HUDEP-2 (cell line): ENCODE results near the gene COL6A2.

ENCODE experiments used
- DNase-seq, 76 experiments: peaks; one replicate each; lab custom pipeline; 2025; ENCODE audit not compliant: unreplicated experiment in 76 of 76; lab: John Stamatoyannopoulos, UW

The COL6A2 gene

DNA sequence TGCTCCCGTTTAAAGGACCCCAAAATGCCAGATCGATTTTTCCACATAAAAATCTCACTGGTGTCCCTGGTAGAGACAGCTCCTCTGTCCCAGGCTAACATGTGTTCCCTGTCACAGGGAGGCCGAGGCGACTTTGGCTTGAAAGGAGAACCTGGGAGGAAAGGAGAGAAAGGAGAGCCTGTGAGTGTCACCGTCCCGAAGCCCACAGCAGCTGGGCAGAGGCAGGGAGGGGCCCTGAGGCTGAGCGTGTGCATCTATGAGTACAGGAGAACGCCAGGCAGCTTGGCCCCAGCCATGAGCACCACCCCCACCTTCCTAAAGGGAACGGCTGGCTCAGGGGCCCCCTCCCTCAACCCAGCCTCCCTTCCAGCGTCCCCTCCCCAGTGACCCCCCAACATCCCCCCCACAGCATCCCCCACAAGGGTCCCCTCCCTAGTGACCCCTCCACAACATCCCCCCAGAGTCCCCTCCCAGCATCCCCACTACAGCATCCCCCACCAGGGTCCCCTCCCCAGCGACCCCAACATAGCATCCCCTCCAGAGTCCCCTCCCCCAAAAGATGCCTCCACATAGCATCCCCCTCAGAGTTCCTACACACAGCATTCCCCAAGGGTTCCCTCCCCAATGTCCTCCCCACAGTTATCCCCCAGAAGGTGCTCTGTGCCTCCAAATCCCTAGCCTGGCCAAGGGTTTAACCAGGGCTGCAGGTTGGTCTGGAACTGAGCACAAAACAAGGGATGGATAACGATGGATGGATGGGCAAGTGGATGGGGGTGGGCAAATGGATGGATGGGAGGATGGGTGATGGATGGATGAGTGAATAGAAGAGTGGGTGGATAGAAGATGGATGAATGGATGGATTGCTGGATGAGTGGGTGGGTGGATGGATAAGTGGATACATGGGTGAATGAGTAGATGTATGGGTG lies 25.1 kb downstream of the COL6A2 start:
- no peak for DNase-seq

DNA sequence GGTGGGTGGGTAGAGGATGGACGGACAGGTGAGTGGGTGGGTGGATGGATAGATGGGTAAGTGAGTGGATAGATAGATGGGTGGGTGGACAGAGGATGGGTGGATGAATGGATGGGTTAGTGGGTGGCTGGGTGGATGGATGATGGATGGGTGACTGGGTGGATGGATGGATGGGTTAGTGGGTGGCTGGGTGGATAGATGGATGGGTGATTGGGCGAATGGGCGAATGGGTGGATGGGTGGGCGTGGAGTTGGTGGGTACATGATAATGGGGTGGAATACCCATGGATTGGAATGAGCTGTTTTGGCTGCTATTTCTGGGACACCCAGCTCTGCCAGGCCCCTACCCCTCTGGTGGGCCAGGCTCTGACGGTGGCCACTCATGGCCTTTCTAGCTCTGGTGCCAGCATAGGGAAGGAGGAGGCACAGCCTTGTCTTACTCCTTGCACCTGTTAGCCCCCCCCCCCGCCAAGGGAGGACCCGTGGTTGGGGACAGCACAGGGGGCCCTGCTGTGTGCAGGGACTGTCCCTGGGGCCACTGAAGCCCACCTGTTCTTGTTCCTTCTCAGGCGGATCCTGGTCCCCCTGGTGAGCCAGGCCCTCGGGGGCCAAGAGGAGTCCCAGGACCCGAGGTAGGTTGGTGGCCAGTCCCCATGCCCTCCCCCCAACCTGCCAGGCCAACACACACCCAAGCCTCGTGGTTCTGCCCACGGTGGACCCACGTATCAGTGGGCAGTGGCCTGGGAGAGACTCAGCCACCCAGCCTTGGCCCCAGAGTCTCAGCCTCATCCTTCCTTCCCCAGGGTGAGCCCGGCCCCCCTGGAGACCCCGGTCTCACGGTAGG lies 26.4 kb downstream of the COL6A2 start:
- no peak for DNase-seq

DNA sequence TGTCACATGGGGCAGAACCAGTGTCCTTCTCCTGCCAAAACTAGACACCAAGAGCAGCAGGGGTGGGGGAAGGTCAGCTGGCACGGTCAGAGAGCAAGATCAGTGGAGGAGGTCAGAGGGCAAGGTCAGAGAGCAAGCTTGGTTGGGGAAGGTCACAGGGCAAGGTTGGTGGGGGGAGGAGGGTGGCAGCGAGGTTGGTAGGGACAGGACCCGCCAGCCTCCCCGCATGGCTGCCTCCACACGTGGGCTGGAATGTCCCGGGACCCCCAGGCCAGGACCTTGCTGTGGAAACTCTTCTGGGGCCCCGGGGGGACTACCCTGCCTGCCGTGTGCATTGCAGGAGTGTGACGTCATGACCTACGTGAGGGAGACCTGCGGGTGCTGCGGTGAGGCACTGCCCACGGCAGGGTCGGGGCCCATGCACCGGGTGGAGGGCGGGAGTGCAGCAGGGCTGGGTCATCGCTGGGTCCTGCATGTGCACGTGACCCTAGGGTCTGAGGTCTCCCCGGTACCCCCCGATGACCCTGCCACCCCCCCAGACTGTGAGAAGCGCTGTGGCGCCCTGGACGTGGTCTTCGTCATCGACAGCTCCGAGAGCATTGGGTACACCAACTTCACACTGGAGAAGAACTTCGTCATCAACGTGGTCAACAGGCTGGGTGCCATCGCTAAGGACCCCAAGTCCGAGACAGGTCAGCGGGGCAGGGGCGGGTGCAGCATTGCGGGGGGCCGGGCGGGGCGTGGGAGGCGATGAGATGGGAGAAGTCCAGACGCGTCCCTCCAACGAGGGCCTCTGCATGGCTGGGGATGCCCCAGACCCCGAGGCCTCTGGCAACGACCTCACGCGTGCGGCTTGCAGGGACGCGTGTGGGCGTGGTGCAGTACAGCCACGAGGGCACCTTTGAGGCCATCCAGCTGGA lies 27.3 kb downstream of the COL6A2 start:
- DNase-seq: no peak

DNA sequence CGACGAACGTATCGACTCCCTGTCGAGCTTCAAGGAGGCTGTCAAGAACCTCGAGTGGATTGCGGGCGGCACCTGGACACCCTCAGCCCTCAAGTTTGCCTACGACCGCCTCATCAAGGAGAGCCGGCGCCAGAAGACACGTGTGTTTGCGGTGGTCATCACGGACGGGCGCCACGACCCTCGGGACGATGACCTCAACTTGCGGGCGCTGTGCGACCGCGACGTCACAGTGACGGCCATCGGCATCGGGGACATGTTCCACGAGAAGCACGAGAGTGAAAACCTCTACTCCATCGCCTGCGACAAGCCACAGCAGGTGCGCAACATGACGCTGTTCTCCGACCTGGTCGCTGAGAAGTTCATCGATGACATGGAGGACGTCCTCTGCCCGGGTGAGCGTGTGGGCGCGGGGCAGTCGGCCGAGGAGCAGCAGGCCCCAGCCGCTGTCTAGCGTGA lies 28.0 kb downstream of the COL6A2 start:
- DNase-seq: no peak

DNA sequence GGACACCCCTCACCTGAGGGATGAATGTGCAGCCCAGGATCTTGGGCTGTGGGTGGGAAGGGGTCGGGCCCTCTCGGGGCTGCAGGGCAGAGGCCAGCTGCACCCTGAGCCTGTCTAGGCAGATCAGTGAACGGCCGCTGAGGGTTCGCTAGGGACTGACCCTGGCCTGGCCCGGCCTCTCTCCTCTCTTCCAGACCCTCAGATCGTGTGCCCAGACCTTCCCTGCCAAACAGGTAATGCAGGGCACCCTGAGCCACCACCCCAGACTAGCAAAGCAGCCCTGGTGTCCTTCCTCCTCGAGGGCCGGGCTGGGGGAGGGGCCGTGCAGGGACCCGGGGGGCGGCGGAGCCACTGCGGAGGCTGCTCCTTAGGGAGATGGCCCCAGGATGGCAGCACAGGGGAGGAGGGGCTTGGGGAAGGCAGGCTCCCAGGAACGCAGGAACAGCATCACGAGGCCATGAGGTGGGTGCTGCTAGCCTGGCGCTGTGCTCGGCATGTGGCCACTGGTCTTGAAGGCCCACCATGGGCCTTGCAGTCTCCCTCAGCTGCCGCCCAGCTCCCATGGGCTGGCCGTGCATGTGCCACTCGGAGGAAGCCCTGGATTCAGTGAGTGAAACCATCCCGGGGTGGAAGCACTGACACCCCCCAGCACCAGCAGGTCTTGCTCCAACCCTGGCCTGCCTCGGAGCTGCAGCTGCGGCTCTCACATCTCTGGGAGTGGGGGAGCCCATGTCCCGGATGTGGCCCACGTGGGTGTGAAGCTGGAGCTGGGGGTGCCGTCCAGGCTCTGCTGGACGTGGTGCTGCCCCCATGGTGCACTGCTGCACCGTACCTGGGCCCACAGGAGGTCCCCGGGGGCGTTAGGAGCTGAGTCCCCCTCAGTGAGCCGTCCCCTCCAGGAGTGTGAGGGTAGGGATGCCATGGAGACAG lies 28.7 kb downstream of the COL6A2 start:
- DNase-seq: no peak

DNA sequence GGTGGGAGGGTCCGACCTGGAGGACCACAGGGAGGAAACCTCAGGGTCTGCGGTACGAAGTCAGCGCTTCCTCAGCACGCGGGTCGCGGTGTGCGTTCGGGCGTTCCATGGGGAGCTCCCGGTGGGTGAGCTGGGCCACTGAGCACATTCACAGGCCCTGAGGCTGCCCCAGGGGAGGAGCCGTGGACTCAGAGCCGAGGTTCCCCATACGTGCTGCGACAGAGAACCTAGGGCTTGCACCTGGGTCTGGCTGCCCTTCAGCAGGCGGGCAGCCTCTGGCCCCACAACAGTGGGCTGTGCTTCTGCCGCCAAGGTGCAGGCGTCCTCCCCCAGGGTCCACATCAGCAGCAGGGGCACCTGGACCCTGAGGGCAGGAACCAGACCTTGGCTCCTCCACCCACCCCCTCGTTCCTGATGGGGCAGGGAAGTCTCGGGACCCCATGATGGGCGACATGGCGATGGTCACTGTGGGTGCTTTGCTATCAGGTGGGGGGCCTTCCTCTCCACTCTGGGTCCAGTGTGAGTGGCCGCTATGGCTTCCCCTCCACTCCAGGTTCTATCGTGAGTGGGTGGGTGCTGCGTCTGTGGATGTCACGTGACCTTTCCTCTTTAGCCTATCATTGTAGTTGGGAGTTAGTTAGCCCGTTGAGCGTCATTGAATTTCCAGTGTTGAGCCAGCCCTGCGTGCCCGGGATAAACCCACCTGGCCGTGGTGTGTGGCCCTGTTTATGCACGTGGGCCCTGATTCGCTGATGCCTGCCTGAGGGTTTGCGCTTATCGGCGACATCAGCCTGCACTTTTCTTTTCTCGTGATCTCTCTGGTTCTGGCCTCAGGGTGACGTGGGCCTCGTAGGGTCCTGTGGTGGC lies 29.6 kb downstream of the COL6A2 start:
- no peak for DNase-seq

DNA sequence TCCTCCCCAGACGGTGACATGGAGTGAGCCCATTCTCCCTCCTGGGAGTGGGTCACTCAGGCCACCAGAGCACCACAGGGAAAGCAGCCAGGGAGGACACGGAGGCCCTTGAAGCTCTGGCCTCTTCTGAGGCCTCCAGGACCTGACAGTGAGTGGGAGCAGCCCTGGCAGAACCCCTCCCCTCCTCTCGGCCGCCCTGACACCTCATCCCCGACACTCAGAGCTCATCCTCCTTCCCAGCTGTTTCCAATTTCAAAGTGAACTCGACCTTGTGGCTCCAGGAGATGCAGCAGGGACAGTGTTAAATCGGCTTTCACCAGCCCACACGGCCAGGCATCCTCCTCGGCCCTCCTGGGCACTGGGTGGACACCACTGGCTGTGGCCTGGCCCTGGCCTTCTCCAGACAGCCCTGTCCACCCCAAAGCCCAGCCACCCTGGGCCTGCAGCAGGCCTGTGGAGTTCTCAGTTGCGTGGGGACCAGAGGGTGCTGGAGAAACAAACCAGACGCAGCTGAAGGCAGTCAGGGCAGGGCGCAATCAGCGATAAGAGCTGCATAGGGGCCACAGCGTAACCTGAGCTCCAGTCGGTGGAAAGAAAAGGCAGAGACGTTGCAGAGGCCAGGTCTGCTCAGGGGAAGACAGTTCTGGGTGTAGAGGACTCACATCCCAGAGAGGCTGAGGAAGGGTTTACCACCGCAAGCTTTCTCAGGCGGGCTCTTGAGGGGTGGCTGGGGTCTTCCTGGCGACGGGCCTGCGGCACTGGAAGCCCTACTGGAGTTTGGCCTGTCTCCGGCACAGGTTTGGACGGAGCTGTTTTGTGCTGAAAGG lies 30.4 kb downstream of the COL6A2 start:
- DNase-seq: no peak

DNA sequence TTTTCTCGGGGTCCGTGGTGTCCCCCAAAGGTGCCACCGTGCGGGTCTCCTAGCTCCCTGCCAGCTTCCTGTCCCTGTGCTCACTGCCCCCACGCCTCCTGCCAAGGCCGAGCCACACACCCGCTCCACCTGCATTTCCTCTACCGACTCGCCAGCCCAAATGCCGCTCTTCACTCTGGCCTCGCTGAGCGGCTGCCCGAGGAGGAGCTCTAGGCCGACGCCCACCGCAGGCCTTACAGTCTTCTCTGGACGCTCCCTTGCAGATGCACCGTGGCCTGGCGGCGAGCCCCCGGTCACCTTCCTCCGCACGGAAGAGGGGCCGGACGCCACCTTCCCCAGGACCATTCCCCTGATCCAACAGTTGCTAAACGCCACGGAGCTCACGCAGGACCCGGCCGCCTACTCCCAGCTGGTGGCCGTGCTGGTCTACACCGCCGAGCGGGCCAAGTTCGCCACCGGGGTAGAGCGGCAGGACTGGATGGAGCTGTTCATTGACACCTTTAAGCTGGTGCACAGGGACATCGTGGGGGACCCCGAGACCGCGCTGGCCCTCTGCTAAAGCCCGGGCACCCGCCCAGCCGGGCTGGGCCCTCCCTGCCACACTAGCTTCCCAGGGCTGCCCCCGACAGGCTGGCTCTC lies 31.1 kb downstream of the COL6A2 start:
- DNase-seq: no peak

DNA sequence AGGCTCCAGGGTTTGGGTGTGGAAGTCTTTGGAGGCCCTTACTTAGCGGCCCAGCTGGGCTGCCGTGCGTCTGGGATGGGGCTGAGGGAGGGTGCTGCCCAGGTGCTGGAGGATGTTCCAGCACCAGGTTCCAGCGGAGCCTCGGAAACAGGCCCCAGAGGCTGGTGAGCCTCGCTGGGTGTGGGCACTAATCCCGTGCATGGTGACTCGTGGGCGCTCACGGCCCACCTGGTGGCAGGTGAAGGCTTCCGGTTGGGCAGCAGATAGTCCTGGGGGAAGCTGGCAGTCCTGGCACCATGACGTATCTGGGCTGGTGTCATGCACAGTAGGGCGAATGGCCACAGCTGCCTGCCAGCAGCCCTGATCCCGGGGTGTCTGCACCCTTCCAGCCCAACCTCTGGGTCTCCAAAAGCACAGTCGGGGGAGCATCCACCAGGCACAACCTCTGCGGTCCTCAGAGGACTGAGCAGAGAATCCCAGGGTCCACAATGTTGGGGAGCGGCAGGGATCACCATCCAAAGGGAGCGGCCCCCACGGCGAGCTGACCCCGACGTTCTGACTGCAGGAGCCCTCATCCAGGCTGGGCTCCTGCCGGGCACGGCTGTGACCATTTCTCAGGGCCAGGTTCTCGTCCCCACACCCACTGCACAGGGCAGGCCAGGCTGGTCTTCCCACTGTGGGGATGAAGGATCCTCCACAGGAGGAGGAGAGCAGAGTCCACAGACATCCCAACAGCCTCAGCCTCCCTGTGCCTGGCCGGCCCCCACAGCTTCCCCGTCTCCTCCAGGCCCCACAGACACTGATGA lies 32.1 kb downstream of the COL6A2 start:
- no peak for DNase-seq

DNA sequence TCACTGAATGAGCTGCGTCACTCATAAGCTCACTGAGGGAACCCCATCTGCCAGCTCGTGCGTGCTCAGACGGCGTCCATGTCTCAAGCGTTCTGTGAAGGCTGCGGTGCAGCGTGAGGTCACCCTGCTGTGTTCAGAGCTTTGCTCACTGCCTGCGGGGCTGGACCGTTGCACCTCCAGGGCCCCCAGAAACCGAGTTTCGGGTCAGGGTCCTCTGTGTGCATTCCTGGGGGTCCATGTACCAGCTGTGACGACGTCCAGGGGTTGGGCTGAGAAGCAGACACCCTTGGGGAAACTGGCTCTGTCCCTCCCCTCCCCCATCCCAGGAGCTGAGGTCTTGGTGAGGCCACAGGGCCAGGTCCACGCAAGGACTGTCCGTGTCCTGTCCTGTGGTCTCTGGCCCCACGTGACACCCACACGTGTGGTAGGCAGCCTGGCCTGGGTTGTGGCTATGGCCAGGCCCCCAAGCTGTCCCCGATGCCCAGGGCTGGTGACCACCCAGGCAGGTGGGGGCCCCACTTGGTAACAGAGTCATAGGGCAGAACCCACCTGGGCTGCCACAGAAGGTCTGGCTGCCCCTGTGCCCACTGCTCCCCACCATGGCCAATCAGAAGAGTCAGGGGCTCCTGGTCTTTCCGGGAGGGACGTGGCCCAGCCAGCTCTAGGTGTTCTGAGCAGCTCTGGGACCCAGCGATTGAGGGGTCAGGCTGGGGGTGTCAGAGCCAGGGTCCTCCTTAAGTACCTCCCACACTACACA lies 33.1 kb downstream of the COL6A2 start:
- no peak for DNase-seq

DNA sequence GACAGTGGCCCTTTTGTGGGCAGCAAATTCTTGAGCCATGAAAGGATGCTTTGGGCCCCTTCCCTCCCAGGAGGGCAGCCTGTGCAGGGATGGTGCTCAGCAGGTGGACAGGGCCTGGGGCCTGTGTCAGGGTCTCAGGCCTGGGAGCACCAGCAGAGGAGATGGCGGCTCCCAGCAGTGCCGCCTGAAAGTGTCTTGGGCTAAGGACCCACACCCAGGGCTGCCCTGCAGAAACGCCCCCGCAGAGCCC lies 33.6 kb downstream of the COL6A2 start:
- DNase-seq: no peak

DNA sequence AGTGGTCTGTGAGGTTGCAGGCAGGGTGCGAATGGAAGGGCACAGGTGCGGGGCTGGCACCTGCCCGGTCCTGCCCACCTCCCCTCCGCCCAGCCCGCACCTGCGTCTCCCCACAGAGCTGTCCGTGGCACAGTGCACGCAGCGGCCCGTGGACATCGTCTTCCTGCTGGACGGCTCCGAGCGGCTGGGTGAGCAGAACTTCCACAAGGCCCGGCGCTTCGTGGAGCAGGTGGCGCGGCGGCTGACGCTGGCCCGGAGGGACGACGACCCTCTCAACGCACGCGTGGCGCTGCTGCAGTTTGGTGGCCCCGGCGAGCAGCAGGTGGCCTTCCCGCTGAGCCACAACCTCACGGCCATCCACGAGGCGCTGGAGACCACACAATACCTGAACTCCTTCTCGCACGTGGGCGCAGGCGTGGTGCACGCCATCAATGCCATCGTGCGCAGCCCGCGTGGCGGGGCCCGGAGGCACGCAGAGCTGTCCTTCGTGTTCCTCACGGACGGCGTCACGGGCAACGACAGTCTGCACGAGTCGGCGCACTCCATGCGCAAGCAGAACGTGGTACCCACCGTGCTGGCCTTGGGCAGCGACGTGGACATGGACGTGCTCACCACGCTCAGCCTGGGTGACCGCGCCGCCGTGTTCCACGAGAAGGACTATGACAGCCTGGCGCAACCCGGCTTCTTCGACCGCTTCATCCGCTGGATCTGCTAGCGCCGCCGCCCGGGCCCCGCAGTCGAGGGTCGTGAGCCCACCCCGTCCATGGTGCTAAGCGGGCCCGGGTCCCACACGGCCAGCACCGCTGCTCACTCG lies 34.1 kb downstream of the COL6A2 start:
- no peak for DNase-seq

DNA sequence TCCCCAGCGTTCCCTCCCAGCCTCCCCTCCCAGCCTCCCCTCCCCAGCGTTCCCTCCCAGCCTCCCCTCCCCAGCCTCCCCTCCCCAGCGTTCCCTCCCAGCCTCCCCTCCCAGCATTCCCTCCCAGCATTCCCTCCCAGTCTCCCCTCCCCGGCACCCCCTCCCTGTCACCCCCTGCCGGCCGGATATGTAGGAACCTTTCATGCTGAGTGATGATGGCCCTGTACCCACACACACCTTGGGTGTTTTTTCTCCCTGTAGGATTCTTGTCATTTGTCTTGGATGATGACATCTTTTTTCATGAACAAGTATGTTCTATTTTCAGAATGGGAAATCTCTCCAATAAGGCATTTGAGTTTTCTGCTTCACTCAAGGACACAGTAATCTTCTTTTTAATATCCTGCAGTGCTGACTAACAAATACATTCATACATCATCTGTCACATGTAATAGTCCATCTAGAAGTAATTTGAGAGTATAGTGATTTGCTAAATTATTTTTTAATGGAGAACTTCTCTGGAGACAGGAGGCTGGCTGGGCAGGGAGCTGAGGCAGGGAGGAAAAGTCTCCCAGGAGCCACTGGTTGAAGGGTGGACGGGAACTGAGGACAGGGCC lies 38.0 kb downstream of the COL6A2 start:
- no peak for DNase-seq

DNA sequence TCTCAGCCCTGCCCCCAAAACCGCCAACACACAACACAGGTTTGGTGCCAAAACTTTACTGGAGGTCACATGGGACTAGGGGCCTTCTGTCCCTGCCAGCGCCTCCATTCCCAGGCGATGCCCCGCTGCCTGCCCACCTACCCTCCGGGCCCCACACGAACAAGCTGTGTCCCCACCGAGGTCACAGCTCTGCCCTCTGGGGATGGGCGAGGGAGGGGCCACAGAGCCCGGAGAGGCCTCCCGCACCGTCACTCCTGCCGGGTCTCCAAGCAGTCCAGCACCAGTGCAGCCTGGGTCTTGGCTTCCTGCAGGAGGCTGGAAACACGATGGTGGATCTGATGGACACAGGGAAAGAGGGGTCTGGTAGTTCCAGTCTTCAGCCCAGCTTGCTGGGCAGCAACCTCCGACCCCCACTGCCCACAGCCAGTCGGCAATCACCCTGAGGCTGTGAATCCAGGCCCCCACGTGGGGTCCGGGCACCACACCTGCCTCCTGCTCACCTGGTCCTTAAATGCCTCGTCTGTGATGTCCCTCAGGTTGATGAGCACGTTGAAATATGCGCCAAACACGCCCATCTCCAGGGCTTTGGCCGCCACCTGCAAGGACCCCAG lies 38.9 kb downstream of the COL6A2 start:
- no peak for DNase-seq
